Activated CD4-positive, CD25-positive, alpha-beta regulatory T cell treated with anti-CD3 and anti-CD28 coated beads, Interleukin-2, amount 50 U/mL, for 24 hours (primary cell): Measurements from ENCODE around the gene FAM135A.
A peak's percentile ranks its signal among the peaks of the same experiment; 100 is the strongest.

Experiments used
- ATAC-seq, 2 donors: fragments of 150-1000 bp; cut with Tn5 transposase; one replicate each; pipeline ENCODE4 v1.10.0; 2021; ENCODE audit warnings: mild to moderate bottlenecking in 1 of 2, moderate library complexity in 1 of 2

FAM135A gene

GRCh38 chr6:70413114-70413991 lies at the start of gene FAM135A:
FAM135A (plus strand) TSS chr6:70413508; CDS start chr6:70428343, 14,835 bp downstream.
- ATAC-seq = peak; percentile 94 to 95

- ATAC-seq = no peak
These were observed 49.4 kb upstream of the FAM135A start for GRCh38 chr6:70363741-70364493.

- ATAC-seq = peak; percentile 55 to 63
These were observed 43.9 kb upstream of the FAM135A start for GRCh38 chr6:70369332-70369950.

- no peak for ATAC-seq
These were observed 42.8 kb upstream of the FAM135A start for GRCh38 chr6:70370496-70370895.

GRCh38 chr6:70371454-70372105 lies 41.7 kb upstream of the FAM135A start:
- peak; percentile 41 to 55 for ATAC-seq

- ATAC-seq = no peak
These were observed 38.1 kb upstream of the FAM135A start for GRCh38 chr6:70375166-70375565.

GRCh38 chr6:70375882-70376281 lies 37.4 kb upstream of the FAM135A start:
- ATAC-seq = no peak

- ATAC-seq = no peak
These were observed 36.7 kb upstream of the FAM135A start for GRCh38 chr6:70376628-70377027.

- ATAC-seq = no peak
These were observed 35.9 kb upstream of the FAM135A start for GRCh38 chr6:70377372-70377771.

GRCh38 chr6:70379473-70380013 lies 33.8 kb upstream of the FAM135A start:
- no peak for ATAC-seq

GRCh38 chr6:70380252-70380651 lies 33.1 kb upstream of the FAM135A start:
- ATAC-seq = peak in 1 of 2 donors; percentile 20

- no peak for ATAC-seq
These were observed 32.4 kb upstream of the FAM135A start for GRCh38 chr6:70380771-70381416.

GRCh38 chr6:70381417-70381782 lies 31.9 kb upstream of the FAM135A start:
- no peak for ATAC-seq

GRCh38 chr6:70385901-70386300 lies 27.4 kb upstream of the FAM135A start:
- ATAC-seq = no peak

- ATAC-seq = no peak
These were observed 24.5 kb upstream of the FAM135A start for GRCh38 chr6:70388814-70389213.

- ATAC-seq = no peak
These were observed 24.0 kb upstream of the FAM135A start for GRCh38 chr6:70389261-70389660.

- no peak for ATAC-seq
These were observed 23.2 kb upstream of the FAM135A start for GRCh38 chr6:70390067-70390466.

GRCh38 chr6:70391492-70391891 lies 21.8 kb upstream of the FAM135A start:
- no peak for ATAC-seq

GRCh38 chr6:70394518-70395300 lies 18.6 kb upstream of the FAM135A start:
- ATAC-seq = no peak

GRCh38 chr6:70395301-70395672 lies 18.0 kb upstream of the FAM135A start:
- ATAC-seq = no peak

GRCh38 chr6:70396163-70396562 lies 17.1 kb upstream of the FAM135A start:
- no peak for ATAC-seq
